ENCODE results near the gene GPR87.

DNA sequence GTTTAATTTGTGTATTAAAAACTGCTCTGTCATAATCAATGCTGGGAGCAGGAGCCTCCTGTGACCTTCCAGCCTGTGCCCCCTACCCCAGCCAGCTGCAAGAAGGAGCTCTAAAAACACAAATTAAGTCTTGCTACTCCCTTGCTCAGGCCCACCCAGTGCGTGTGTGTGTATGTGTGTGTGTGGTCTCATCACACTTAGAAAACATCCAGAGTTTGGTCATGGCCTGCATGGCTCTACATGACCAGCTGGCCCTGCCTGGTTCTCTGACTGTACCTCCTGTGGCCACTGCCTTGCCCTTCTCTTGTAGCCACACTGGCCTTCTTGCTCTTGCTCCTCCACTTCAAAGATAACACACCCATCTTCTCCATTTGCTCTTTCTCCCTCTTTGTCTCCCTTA lies 52.0 kb downstream of the GPR87 start:
- TF ChIP-seq EZH2 (IDR thresholded peaks at IDR 0.05; ENCODE audit: insufficient read depth, poor library complexity, severe bottlenecking) (no peak), EZH2phosphoT487 (IDR thresholded peaks at IDR 0.05; ENCODE audit: insufficient read depth, low read depth) (no peak)
